ENCODE measurements around the gene CARD8. TPM values are rescaled to one million over a fixed set of nuclear protein-coding genes. Genes with fewer than 3 reads are reported as not detected.

Gene CARD8
- total and polyA plus RNA-seq, 10 of the 15 experiments (the other 5 are each of a cell fraction or from before 2014, with no cell fraction given) = 39.8 to 69.8 (median 46.1) TPM

DNA sequence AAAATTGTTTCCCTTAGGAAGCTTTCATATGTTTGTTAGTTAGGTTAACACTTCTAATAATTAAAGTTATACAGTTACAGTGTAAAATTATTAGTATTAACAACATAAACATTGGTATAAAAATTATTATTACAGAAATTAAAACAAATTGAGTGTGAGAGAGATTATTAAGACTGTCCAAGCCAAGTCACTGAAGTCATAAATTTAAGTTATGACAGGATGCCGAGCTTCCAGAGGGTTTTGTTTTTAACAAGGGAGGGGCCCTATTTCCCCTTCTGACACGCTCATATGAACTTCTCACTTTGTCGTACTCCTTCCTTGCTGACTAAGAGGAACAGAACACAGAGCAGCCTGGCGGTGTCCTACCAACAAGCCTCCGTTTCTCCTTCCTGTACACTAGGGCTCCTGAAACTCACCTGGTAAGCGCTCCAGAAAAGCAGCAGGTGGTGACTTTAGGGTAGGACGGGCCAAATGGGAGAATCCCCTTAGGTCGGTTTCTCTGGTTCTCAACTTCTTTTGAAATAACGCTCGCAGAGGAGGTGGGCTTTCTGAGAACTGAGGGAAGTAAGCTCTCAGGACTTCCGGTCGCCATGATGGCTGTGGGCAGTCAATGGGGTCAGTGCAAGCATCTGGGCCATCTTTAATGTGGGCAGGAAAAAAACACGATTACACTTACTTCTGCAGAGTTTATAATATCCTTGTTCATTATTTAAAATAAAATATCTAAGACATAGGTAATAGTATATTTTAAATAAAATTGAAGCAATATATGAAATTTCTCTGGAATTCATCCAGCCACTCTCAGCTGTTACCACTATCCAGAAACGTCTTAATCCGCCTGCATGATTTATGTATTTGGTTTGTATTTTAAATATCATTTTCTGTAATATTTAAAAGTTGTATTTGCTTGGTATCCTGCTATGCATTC lies at the start of gene CARD8 (continued):
- TF ChIP-seq, protein P1, sequence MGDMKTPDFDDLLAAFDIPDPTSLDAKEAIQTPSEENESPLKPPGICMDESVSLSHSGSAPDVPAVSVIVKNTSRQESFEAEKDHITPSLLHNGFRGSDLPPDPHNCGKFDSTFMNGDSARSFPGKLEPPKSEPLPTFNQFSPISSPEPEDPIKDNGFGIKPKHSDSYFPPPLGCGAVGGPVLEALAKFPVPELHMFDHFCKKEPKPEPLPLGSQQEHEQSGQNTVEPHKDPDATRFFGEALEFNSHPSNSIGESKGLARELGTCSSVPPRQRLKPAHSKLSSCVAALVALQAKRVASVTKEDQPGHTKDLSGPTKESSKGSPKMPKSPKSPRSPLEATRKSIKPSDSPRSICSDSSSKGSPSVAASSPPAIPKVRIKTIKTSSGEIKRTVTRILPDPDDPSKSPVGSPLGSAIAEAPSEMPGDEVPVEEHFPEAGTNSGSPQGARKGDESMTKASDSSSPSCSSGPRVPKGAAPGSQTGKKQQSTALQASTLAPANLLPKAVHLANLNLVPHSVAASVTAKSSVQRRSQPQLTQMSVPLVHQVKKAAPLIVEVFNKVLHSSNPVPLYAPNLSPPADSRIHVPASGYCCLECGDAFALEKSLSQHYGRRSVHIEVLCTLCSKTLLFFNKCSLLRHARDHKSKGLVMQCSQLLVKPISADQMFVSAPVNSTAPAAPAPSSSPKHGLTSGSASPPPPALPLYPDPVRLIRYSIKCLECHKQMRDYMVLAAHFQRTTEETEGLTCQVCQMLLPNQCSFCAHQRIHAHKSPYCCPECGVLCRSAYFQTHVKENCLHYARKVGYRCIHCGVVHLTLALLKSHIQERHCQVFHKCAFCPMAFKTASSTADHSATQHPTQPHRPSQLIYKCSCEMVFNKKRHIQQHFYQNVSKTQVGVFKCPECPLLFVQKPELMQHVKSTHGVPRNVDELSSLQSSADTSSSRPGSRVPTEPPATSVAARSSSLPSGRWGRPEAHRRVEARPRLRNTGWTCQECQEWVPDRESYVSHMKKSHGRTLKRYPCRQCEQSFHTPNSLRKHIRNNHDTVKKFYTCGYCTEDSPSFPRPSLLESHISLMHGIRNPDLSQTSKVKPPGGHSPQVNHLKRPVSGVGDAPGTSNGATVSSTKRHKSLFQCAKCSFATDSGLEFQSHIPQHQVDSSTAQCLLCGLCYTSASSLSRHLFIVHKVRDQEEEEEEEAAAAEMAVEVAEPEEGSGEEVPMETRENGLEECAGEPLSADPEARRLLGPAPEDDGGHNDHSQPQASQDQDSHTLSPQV (IDR thresholded peaks at IDR 0.05) = no peak
- TF ChIP-seq SMARCA5 (IDR thresholded peaks at IDR 0.05) (peak; percentile 67), SRF (IDR thresholded peaks at IDR 0.05; ENCODE audit: low read depth in 2 of 2, low read length in 2 of 2) (peak in 1 of 2 experiments; percentile 59; a peak in 1 of 4 replicates), TCF12 (IDR thresholded peaks at IDR 0.05; ENCODE audit: low read depth, low read length) (no peak), SUZ12 (IDR thresholded peaks at IDR 0.05; ENCODE audit: unreplicated experiment) (no peak), PAX8 (IDR thresholded peaks at IDR 0.05) (no peak; the same call in 1 of the 2 replicates), WRNIP1 (IDR thresholded peaks at IDR 0.05; ENCODE audit: borderline replicate concordance, low read depth, low read length) (no peak), KLF5 (IDR thresholded peaks at IDR 0.05; ENCODE audit: partially characterized antibody) (no peak), JUND (IDR thresholded peaks at IDR 0.05; ENCODE audit: low read depth, low read length) (no peak), ETV6 (conservative IDR thresholded peaks at IDR 0.05 in 1 of 2, IDR thresholded peaks at IDR 0.05 in 1 of 2; ENCODE audit: borderline replicate concordance in 1 of 2, low read depth in 1 of 2) (peak in 1 of 2 experiments; percentile 68; a peak in 1 of 4 replicates), RB1 (IDR thresholded peaks at IDR 0.05; ENCODE audit: borderline replicate concordance) (peak; percentile 88; the same call in 1 of the 2 replicates), BCLAF1 (IDR thresholded peaks at IDR 0.05) (no peak), RBBP5 (conservative IDR thresholded peaks at IDR 0.05) (no peak), RELB (IDR thresholded peaks at IDR 0.05; ENCODE audit: low read depth) (peak; percentile 82), NFYA (IDR thresholded peaks at IDR 0.05; ENCODE audit: borderline replicate concordance, low read depth, low read length) (no peak), HDGF (IDR thresholded peaks at IDR 0.05) (no peak), SREBF2 (IDR thresholded peaks at IDR 0.05; ENCODE audit: low read length) (no peak), IRF3 (IDR thresholded peaks at IDR 0.05) (no peak), ZNF384 (IDR thresholded peaks at IDR 0.05; ENCODE audit: borderline replicate concordance, low read depth, low read length) (0 out of 2 replicates have a peak, but pooled peaks have one; percentile 11), CBX3 (IDR thresholded peaks at IDR 0.05; ENCODE audit: borderline replicate concordance, low read depth) (no peak)

All from GM12878 (cell line).